Ovary (tissue), 3 donors: ENCODE data around the gene BAZ2B.

ENCODE experiments used
- EP300 ChIP-seq: sonication (generic); formaldehyde crosslinking; IDR thresholded peaks from one replicate; pipeline ENCODE4 v1.6.1; 2017; ENCODE audit warnings: antibody characterized with exemption
- POLR2A ChIP-seq: fragments of 450-650 bp; IDR thresholded peaks from one replicate; pipeline ENCODE4 v1.6.1; 2017; ENCODE audit warnings: antibody characterized with exemption, mild to moderate bottlenecking, moderate library complexity
- TF ChIP-seq, protein P1 (sequence below), 3 donors: fragments of 450-650 bp in 2 of 3; fragments of 200-600 bp in 1 of 3; IDR thresholded peaks; one replicate each; pipeline versions ENCODE4 v1.5.1 to v1.8.0; 2016 to 2022; ENCODE audit warnings: antibody characterized with exemption in 3 of 3, mild to moderate bottlenecking in 1 of 3
- donor health status: DM: no; HTN: no; CAD: no.

GRCh38 chr2:159648643-159649042 lies 32.3 kb upstream of the BAZ2B start:
- TF ChIP-seq, protein P1, sequence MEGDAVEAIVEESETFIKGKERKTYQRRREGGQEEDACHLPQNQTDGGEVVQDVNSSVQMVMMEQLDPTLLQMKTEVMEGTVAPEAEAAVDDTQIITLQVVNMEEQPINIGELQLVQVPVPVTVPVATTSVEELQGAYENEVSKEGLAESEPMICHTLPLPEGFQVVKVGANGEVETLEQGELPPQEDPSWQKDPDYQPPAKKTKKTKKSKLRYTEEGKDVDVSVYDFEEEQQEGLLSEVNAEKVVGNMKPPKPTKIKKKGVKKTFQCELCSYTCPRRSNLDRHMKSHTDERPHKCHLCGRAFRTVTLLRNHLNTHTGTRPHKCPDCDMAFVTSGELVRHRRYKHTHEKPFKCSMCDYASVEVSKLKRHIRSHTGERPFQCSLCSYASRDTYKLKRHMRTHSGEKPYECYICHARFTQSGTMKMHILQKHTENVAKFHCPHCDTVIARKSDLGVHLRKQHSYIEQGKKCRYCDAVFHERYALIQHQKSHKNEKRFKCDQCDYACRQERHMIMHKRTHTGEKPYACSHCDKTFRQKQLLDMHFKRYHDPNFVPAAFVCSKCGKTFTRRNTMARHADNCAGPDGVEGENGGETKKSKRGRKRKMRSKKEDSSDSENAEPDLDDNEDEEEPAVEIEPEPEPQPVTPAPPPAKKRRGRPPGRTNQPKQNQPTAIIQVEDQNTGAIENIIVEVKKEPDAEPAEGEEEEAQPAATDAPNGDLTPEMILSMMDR (IDR thresholded peaks at IDR 0.05): no peak
- TF ChIP-seq POLR2A (no peak), EP300 (no peak)
